Measurements from ENCODE around the gene FAM76B.

- TF ChIP-seq CTCF (IDR thresholded peaks at IDR 0.05) (no peak), POLR2A (IDR thresholded peaks at IDR 0.05) (no peak)
These were observed 3.5 kb upstream of the FAM76B start for GRCh38 chr11:95793116-95793515.
